GM12878 (cell line): ENCODE measurements around the gene SNAP47. TPM values are rescaled to one million over a fixed set of nuclear protein-coding genes. Genes with fewer than 3 reads are reported as not detected.

ENCODE experiments used
- ATAC-seq: fragments of 200-7000 bp; cut with Tn5 transposase; 3 replicates; pipeline ENCODE4 v1.9.1; 2020; ENCODE audit warnings: mild to moderate bottlenecking, moderate library complexity
- BruUV-seq: library from RNA; stranded (reverse); fragments of 400-500 nt; replicated peaks from 2 replicates; lab custom pipeline; 2021; lab: Mats Ljungman, UMichigan
- CTCF ChIA-PET: fragments of 300-600 bp; sonication (Branson Sonifier 250); formaldehyde crosslinking; extraction: SDS; loops from one replicate; lab custom pipeline; 2021; ENCODE audit warnings: inconsistent platforms; lab: Yijun Ruan, JAX
- POLR2A ChIA-PET: fragments of 350-600 bp; formaldehyde crosslinking; extraction: SDS; loops from one replicate; lab custom pipeline; 2021; ENCODE audit warnings: inconsistent platforms; lab: Charles Lee
- RAD21 ChIA-PET: fragments of 300-600 bp; sonication (Branson Sonifier 250); formaldehyde crosslinking; loops from one replicate; lab custom pipeline; 2023; ENCODE audit warnings: antibody characterized with exemption; ENCODE audit not compliant: unreplicated experiment; lab: Charles Lee
- SMC1A ChIA-PET: fragments of 300-600 bp; sonication (Branson Sonifier 250); formaldehyde crosslinking; loops from one replicate; lab custom pipeline; 2023; ENCODE audit not compliant: unreplicated experiment, uncharacterized antibody; lab: Charles Lee
- DNase-seq: peaks from one replicate; pipeline ENCODE4 v3.0.0-alpha.2; 2011; ENCODE audit warnings: low read depth, low spot score
- FAIRE-seq: peaks from 3 replicates; lab custom pipeline; 2011; peaks lifted over from hg19 to GRCh38; lab: Jason Lieb, UNC
- H2AFZ ChIP-seq: 2 replicates; pipeline ENCODE4 v1.6.0; 2011; ENCODE audit warnings: low read depth, low read length, control low read depth; ENCODE audit not compliant: control insufficient read depth
- H3K27ac ChIP-seq: 2 replicates; pipeline ENCODE4 v1.5.1; 2011; ENCODE audit warnings: control low read depth; ENCODE audit not compliant: control insufficient read depth, insufficient read depth
- H3K27me3 ChIP-seq, 2 experiments: replicated peaks in 1 of 2; 2 replicates each; pipeline versions ENCODE4 v1.6.0 to v1.6.1; 2011; ENCODE audit warnings: low read length in 1 of 2; ENCODE audit not compliant: control insufficient read depth in 2 of 2, insufficient read depth in 2 of 2
- H3K36me3 ChIP-seq, 2 experiments: 2 replicates each; pipeline ENCODE4 v1.5.1; 2011; ENCODE audit warnings: low read length in 1 of 2; ENCODE audit not compliant: control insufficient read depth in 2 of 2, insufficient read depth in 2 of 2
- H3K4me1 ChIP-seq: 2 replicates; pipeline ENCODE4 v1.6.1; 2011; ENCODE audit warnings: mild to moderate bottlenecking, low read length, moderate library complexity, mixed read lengths; ENCODE audit not compliant: control insufficient read depth, insufficient read depth
- H3K4me2 ChIP-seq: 2 replicates; pipeline ENCODE4 v1.6.0; 2011; ENCODE audit warnings: control low read depth; ENCODE audit not compliant: control insufficient read depth, insufficient read depth
- H3K4me3 ChIP-seq: fragments of 200-600 bp; sonication (generic); 2 replicates; pipeline ENCODE4 v1.5.1; 2016
- H3K79me2 ChIP-seq: 2 replicates; pipeline ENCODE4 v1.6.0; 2011; ENCODE audit warnings: low read length; ENCODE audit not compliant: control insufficient read depth, insufficient read depth
- H3K9ac ChIP-seq: 2 replicates; pipeline ENCODE4 v1.8.0; 2011; ENCODE audit warnings: low read length, control low read depth, mixed read lengths; ENCODE audit not compliant: control insufficient read depth, insufficient read depth
- H3K9me3 ChIP-seq: replicated peaks from 3 replicates; pipeline ENCODE4 v1.5.1; 2011; ENCODE audit warnings: mild to moderate bottlenecking, low read length; ENCODE audit not compliant: control insufficient read depth, insufficient read depth
- H4K20me1 ChIP-seq: 2 replicates; pipeline ENCODE4 v1.6.0; 2011; ENCODE audit not compliant: control insufficient read depth, insufficient read depth
- BRCA1 ChIP-seq: IDR thresholded peaks from 2 replicates; pipeline ENCODE4 v1.6.1; 2011; ENCODE audit warnings: low read depth, low read length, improper control_type of control experiment
- EGR1 ChIP-seq, 2 experiments: IDR thresholded peaks; 1 replicate in 1 of 2; 2 replicates in 1 of 2; pipeline ENCODE4 v1.6.1; 2011 to 2012; ENCODE audit warnings: low read depth in 2 of 2, low read length in 2 of 2, borderline replicate concordance in 1 of 2, mild to moderate bottlenecking in 1 of 2, moderate library complexity in 1 of 2
- LARP7 ChIP-seq: fragments of 450-650 bp; IDR thresholded peaks from 2 replicates; pipeline ENCODE4 v1.6.1; 2017; ENCODE audit warnings: mild to moderate bottlenecking
- NFYB ChIP-seq: IDR thresholded peaks from 2 replicates; pipeline ENCODE4 v1.6.1; 2011; ENCODE audit warnings: low read depth, mild to moderate bottlenecking, low read length, improper control_type of control experiment, moderate library complexity; ENCODE audit not compliant: insufficient read depth
- PAX5 ChIP-seq: IDR thresholded peaks from 2 replicates; pipeline ENCODE4 v1.6.1; 2011; ENCODE audit warnings: low read depth, low read length, borderline replicate concordance
- SREBF1 ChIP-seq: IDR thresholded peaks from 2 replicates; pipeline ENCODE4 v1.6.1; 2012; ENCODE audit warnings: mild to moderate bottlenecking, low read length
- WGBS: methylation state at CpG from one replicate; pipeline ENCODE4 v1.1.6; 2016; ENCODE audit warnings: low lambda C conversion rate; ENCODE audit not compliant: insufficient replicate concordance, insufficient coverage; ENCODE audit errors: missing lambda C conversion rate; 5-methylcytosine and 5-hydroxymethylcytosine counted together
- in situ Hi-C: fragments of 300-500 bp; cut with MboI; formaldehyde crosslinking; loops from 9 replicates; pipeline ENCODE4 v1.14.3; 2018; ENCODE audit warnings: mixed read lengths
- intact Hi-C: fragments of 100-400 bp; cut with micrococcal nuclease; formaldehyde crosslinking; loops from one replicate; pipeline ENCODE4 v1.14.2; 2022; ENCODE audit not compliant: unreplicated experiment
- polyA plus RNA-seq, 11 experiments: library from polyadenylated mRNA; depleted of rRNA in 4 of 11; unstranded in 6 of 11; stranded (reverse) in 5 of 11; fragments of >200 nt; fragmentation: Nextera tagmentation in 4 of 11; fragmentation: Illumina TruSeq in 1 of 11; extraction: Ambion mirVana in 4 of 11; extraction: Trizol in 1 of 11; gene quantifications; 1 replicate in 1 of 11; 2 replicates in 10 of 11; pipeline versions ENCODE4 v1.2.1 to v1.2.3, GENCODE V29; 2011 to 2016; ENCODE audit warnings: inconsistent platforms in 2 of 11, missing spikeins in 2 of 11, low read depth in 1 of 11
- total RNA-seq, 4 experiments: library from RNA; depleted of rRNA in 3 of 4; stranded (reverse); fragments of >200 nt in 3 of 4; fragmentation: Illumina TruSeq in 1 of 4; extraction: Trizol in 1 of 4; gene quantifications; 2 replicates each; pipeline versions ENCODE4 v1.2.1 to v1.2.3, GENCODE V29; 2013 to 2021

The SNAP47 gene
- total and polyA plus RNA-seq, 10 of the 15 experiments (the other 5 are each of a cell fraction or from before 2014, with no cell fraction given): 1.3 to 39.6 (median 25.2) TPM

DNA sequence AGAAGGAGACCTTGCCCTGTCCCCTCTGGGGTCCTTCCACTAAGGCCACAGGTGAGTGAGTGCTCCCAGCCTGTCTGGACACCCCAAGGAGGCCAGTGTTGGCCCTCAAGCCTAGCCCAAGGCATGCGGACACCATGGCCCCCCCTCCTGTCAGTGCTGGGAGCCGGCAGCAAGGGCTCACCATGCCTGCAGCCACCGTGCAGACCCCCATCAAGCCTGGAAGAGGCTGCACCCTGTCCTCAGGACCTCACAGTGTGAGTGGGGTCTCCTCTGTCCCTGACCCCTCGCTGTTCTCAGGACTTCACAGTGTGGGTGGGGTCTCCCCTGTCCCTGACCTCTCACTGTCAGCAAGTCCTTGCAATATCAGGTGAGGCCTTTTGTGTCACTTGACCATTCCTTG lies 47.0 kb downstream of the SNAP47 start:
- WGBS: 100% methylated on average over 4 of the region's 4 CpGs
- Histone ChIP-seq H3K4me1 (peaks cover 9% of the 10 kb centered on the region), H3K27me3 (no peaks in the 10 kb centered on the region), H3K36me3 (peaks cover 0 to 9% of the 10 kb centered on the region in 2 experiments; a peak in 2 of 4 replicates), H3K4me2 (no peak overlapping the region), H3K79me2 (no peaks in the 10 kb centered on the region), H3K27ac (no peak overlapping the region), H4K20me1 (no peaks in the 10 kb centered on the region), H3K4me3 (no peak overlapping the region), H2AFZ (no peak overlapping the region), H3K9me3 (no peaks in the 10 kb centered on the region), H3K9ac (no peak overlapping the region)
- intact Hi-C loops (loop anchor here (10.0 kb wide), 1 partner anchor 47 kb away; the partner anchor contains the start of genes JMJD4 and SNAP47), in situ Hi-C loops (no loop called here)
- CTCF ChIA-PET: no interaction called here
- DNase-seq (no peak), FAIRE-seq (no peak), ATAC-seq (no peak)
- TF ChIP-seq EGR1 (IDR thresholded peaks at IDR 0.05; ENCODE audit: borderline replicate concordance in 1 of 2, low read depth in 2 of 2, low read length in 2 of 2) (no peak), BRCA1 (no peak), LARP7 (no peak), SREBF1 (no peak)
- BruUV-seq: no TSS peak
- RAD21 ChIA-PET: no interaction called here
- POLR2A ChIA-PET: no interaction called here
- SMC1A ChIA-PET: no interaction called here

DNA sequence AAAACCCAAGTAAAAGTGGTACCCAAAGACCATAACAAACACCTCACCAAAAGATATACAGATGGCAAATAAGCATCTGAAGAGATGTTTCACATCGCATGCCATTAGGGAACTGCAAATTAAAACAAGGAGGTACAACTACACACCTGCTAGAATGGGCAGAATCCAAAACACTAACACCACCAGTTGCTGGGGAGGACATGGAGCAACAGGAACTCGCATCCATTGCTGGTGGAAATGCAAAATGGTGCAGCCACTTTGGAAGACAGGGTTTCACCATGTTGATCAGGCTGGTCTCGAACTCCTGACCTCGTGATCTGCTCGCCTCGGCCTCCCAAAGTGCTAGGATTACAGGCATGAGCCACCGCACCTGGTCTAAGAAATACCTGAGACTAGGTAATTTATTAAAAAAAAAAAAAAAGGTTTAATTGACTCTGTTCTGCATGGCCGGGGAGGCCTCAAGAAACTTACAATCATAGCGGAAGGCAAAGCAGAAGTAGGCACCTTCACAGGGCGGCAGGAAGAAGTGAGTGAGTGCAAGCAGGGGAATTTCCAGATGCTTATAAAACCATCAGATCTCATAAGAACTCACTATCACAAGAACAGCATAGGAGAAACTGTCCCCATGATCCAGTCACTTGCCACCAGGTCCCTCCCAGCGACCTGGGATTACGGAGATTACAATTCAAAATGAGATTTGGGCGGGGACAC lies 50.0 kb downstream of the SNAP47 start:
- ATAC-seq (no peak), FAIRE-seq (no peak), DNase-seq (no peak)
- intact Hi-C loops: loop anchor here (5.0 to 10.0 kb wide), 2 partner anchors 50 to 622 kb away; partner anchors contain the start of genes JMJD4, SNAP47 and TRIM11
- no peak overlapping the region for H3K9ac ChIP-seq
- TF ChIP-seq PAX5 (no peak), NFYB (no peak)
- CTCF ChIA-PET: no interaction called here
- no peak overlapping the region for H3K4me2 ChIP-seq
- 47% methylated on average over 13 of the region's 13 CpGs for WGBS
- H3K4me3 ChIP-seq: no peak overlapping the region
- peaks cover 10% of the 10 kb centered on the region for H3K4me1 ChIP-seq
- no TSS peak for BruUV-seq
- H3K27ac ChIP-seq: no peak overlapping the region
- POLR2A ChIA-PET: no interaction called here
- H4K20me1 ChIP-seq: no peaks in the 10 kb centered on the region
- H3K36me3 ChIP-seq: peaks cover 0 to 5% of the 10 kb centered on the region in 2 experiments; a peak in 1 of 4 replicates
- H3K79me2 ChIP-seq: no peaks in the 10 kb centered on the region
- H3K27me3 ChIP-seq: no peaks in the 10 kb centered on the region
- no peak overlapping the region; the same call in 1 of the 2 replicates for H2AFZ ChIP-seq
- no peaks in the 10 kb centered on the region for H3K9me3 ChIP-seq
- in situ Hi-C loops: no loop called here
- RAD21 ChIA-PET: no interaction called here
- SMC1A ChIA-PET: no interaction called here
